ENCODE measurements around the gene IRS1.

The IRS1 gene

GRCh38 chr2:226756131-226756530 lies 43.5 kb downstream of the IRS1 start:
- no peak for DNase-seq

GRCh38 chr2:226755631-226756030 lies 44.0 kb downstream of the IRS1 start:
- peak in 1 of 2 experiments; percentile 54 for DNase-seq

- no peak for DNase-seq
Observed at GRCh38 chr2:226754821-226755604, 44.6 kb downstream of the IRS1 start.

- DNase-seq, result no peak
Observed at GRCh38 chr2:226752887-226753286, 46.7 kb downstream of the IRS1 start.

GRCh38 chr2:226747288-226747687 lies 52.3 kb downstream of the IRS1 start:
- no peak for DNase-seq

GRCh38 chr2:226746196-226746800 lies 53.3 kb downstream of the IRS1 start:
- no peak for DNase-seq

- DNase-seq, result no peak
Observed at GRCh38 chr2:226743915-226744314, 55.7 kb downstream of the IRS1 start.

GRCh38 chr2:226742347-226742746 lies 57.3 kb downstream of the IRS1 start:
- DNase-seq, result no peak

- DNase-seq, result no peak
Observed at GRCh38 chr2:226740039-226740648, 59.5 kb downstream of the IRS1 start.

GRCh38 chr2:226739545-226740030 lies 60.0 kb downstream of the IRS1 start:
- no peak for DNase-seq

GRCh38 chr2:226738821-226739544 lies 60.6 kb downstream of the IRS1 start:
- no peak for DNase-seq

- DNase-seq, result no peak
Observed at GRCh38 chr2:226738191-226738820, 61.3 kb downstream of the IRS1 start.

GRCh38 chr2:226736382-226736781 lies 63.2 kb downstream of the IRS1 start:
- no peak for DNase-seq

GRCh38 chr2:226733927-226734564 lies 65.6 kb downstream of the IRS1 start:
- DNase-seq, result no peak

- no peak for DNase-seq
Observed at GRCh38 chr2:226733189-226733858, 66.3 kb downstream of the IRS1 start.

GRCh38 chr2:226732478-226733188 lies 67.0 kb downstream of the IRS1 start:
- no peak for DNase-seq

- no peak for DNase-seq
Observed at GRCh38 chr2:226730481-226730880, 69.1 kb downstream of the IRS1 start.

GRCh38 chr2:226728996-226729395 lies 70.6 kb downstream of the IRS1 start:
- no peak for DNase-seq

GRCh38 chr2:226727251-226727650 lies 72.4 kb downstream of the IRS1 start:
- no peak for DNase-seq

- DNase-seq, result no peak
Observed at GRCh38 chr2:226726546-226726945, 73.1 kb downstream of the IRS1 start.
